ENCODE measurements around the gene PROM1. TPM values are rescaled to one million over a fixed set of nuclear protein-coding genes. Genes with fewer than 3 reads are reported as not detected.

Gene PROM1
- total and polyA plus RNA-seq, 2 of the 13 experiments (the other 11 are each of a cell fraction or from before 2014, with no cell fraction given) = 3.9 to 16.4 TPM

- ChIA-PET POLR2A (no interaction called here), CTCF (ENCODE audit: low intra/inter-chr PET ratio, low total read pairs) (no interaction called here)
- Histone ChIP-seq H3K9ac (ENCODE audit: insufficient read depth, low read depth, low read length) (no peak overlapping the region), H3K4me1 (ENCODE audit: insufficient read depth, low read length) (no peaks in the 10 kb centered on the region), H3K27ac (ENCODE audit: extremely low read length, insufficient read depth, low read length) (no peak overlapping the region), H2AFZ (ENCODE audit: low read length) (no peak overlapping the region), H3K4me3 (replicated peaks in 1 of 3; ENCODE audit: insufficient read depth in 1 of 3, low read depth in 2 of 3, low read length in 3 of 3) (no peak overlapping the region), H4K20me1 (ENCODE audit: insufficient read depth, low read length) (no peaks in the 10 kb centered on the region), H3K9me3 (ENCODE audit: low read length) (no peaks in the 10 kb centered on the region), H3K79me2 (ENCODE audit: insufficient read depth, low read length) (no peaks in the 10 kb centered on the region), H3K27me3 (ENCODE audit: control insufficient read depth in 1 of 2, insufficient read depth in 2 of 2, low read length in 2 of 2) (no peaks in the 10 kb centered on the region), H3K4me2 (ENCODE audit: low read depth, low read length) (no peak overlapping the region), H3K36me3 (replicated peaks in 1 of 2; ENCODE audit: control insufficient read depth in 1 of 2, insufficient read depth in 2 of 2, low read length in 2 of 2) (no peaks in the 10 kb centered on the region)
- WGBS (ENCODE audit: low lambda C conversion rate) = 52% methylated on average over 11 of the region's 11 CpGs
- DNase-seq (ENCODE audit: low spot score) (no peak), ATAC-seq (no peak), FAIRE-seq (no peak)
- intact Hi-C loops (cut with micrococcal nuclease; ENCODE audit: unreplicated experiment) (no loop called here), in situ Hi-C loops (cut with HindIII; ENCODE audit: extremely low pct_ligation_motif_present, low pct_unique_long_range_greater_than_20kb) (no loop called here)
- no TSS peak for BruUV-seq (replicated peaks)
- no peak for TF ChIP-seq RARA (CRISPR knock-in tag; IDR thresholded peaks at IDR 0.05)
- TF ChIP-seq MZF1 (CRISPR knock-in tag; IDR thresholded peaks at IDR 0.05; ENCODE audit: borderline replicate concordance) = no peak
- TF ChIP-seq ZNF737 (CRISPR knock-in tag; IDR thresholded peaks at IDR 0.05; ENCODE audit: borderline replicate concordance) = no peak
- no peak for TF ChIP-seq ZBTB37 (CRISPR knock-in tag; IDR thresholded peaks at IDR 0.05)
Observed at GRCh38 chr4:15968551-15969300, 115.1 kb downstream of the PROM1 start.

GRCh38 chr4:15965325-15965724, 118.5 kb downstream of the PROM1 start:
- Histone ChIP-seq H3K9ac (ENCODE audit: insufficient read depth, low read depth, low read length) (no peak overlapping the region), H4K20me1 (ENCODE audit: insufficient read depth, low read length) (no peaks in the 10 kb centered on the region), H3K27ac (ENCODE audit: extremely low read length, insufficient read depth, low read length) (no peak overlapping the region), H3K4me2 (ENCODE audit: low read depth, low read length) (no peak overlapping the region), H3K79me2 (ENCODE audit: insufficient read depth, low read length) (no peaks in the 10 kb centered on the region), H3K9me3 (ENCODE audit: low read length) (no peaks in the 10 kb centered on the region), H3K27me3 (ENCODE audit: control insufficient read depth in 1 of 2, insufficient read depth in 2 of 2, low read length in 2 of 2) (peaks cover 0 to 5% of the 10 kb centered on the region in 2 experiments; a peak in 2 of 5 replicates), H3K4me1 (ENCODE audit: insufficient read depth, low read length) (peaks cover 6% of the 10 kb centered on the region; the same call in 1 of the 2 replicates), H3K36me3 (replicated peaks in 1 of 2; ENCODE audit: control insufficient read depth in 1 of 2, insufficient read depth in 2 of 2, low read length in 2 of 2) (no peaks in the 10 kb centered on the region), H2AFZ (ENCODE audit: low read length) (no peak overlapping the region), H3K4me3 (replicated peaks in 1 of 3; ENCODE audit: insufficient read depth in 1 of 3, low read depth in 2 of 3, low read length in 3 of 3) (no peak overlapping the region)
- whole genome bisulfite sequencing (ENCODE audit: low lambda C conversion rate) = 49% methylated on average over 4 of the region's 5 CpGs
- ChIA-PET POLR2A (no interaction called here), CTCF (ENCODE audit: low intra/inter-chr PET ratio, low total read pairs) (no interaction called here)
- no TSS peak for BruUV-seq (replicated peaks)
- no peak for ATAC-seq
- in situ Hi-C loops (cut with HindIII; ENCODE audit: extremely low pct_ligation_motif_present, low pct_unique_long_range_greater_than_20kb) (no loop called here), intact Hi-C loops (cut with micrococcal nuclease; ENCODE audit: unreplicated experiment) (no loop called here)
- no peak for FAIRE-seq
- no peak for DNase-seq (ENCODE audit: low spot score)
- TF ChIP-seq ARID5B (CRISPR knock-in tag; IDR thresholded peaks at IDR 0.05) = no peak
- no peak for TF ChIP-seq TRIM24 (CRISPR knock-in tag; IDR thresholded peaks at IDR 0.05)
- no peak for TF ChIP-seq ZNF354B (CRISPR knock-in tag; IDR thresholded peaks at IDR 0.05)
- TF ChIP-seq ZNF432 (CRISPR knock-in tag; IDR thresholded peaks at IDR 0.05; ENCODE audit: borderline replicate concordance) = no peak
- no peak for TF ChIP-seq FOXM1 (CRISPR knock-in tag; IDR thresholded peaks at IDR 0.05)
- TF ChIP-seq GZF1 (CRISPR knock-in tag; IDR thresholded peaks at IDR 0.05) = no peak
- TF ChIP-seq, protein P1, sequence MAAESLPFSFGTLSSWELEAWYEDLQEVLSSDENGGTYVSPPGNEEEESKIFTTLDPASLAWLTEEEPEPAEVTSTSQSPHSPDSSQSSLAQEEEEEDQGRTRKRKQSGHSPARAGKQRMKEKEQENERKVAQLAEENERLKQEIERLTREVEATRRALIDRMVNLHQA (CRISPR knock-in tag; IDR thresholded peaks at IDR 0.05) = no peak
- no peak for TF ChIP-seq YEATS2 (CRISPR knock-in tag; IDR thresholded peaks at IDR 0.05; ENCODE audit: borderline replicate concordance)

All from HepG2 (cell line).